GM18502 (cell line): ENCODE data around the gene STK32C.
"Not testable (repeated sequence)": the region's sequence is repeated elsewhere in the genome, so short reads cannot be mapped to it uniquely, and the experiment has no call there.

Experiments
- ATAC-seq: cut with Tn5 transposase; IDR thresholded peaks from one replicate; pipeline ENCODE4 v1.9.1; 2021; ENCODE audit warnings: mild to moderate bottlenecking; ENCODE audit not compliant: unreplicated experiment, poor library complexity

STK32C gene

GRCh38 chr10:132270256-132270655, 37.5 kb downstream of the STK32C start:
- ATAC-seq: no peak

GRCh38 chr10:132269266-132270230, 38.2 kb downstream of the STK32C start:
- ATAC-seq: no peak

GRCh38 chr10:132267916-132268315, 39.8 kb downstream of the STK32C start:
- ATAC-seq: not testable (repeated sequence)

- ATAC-seq: no peak
These were observed 41.1 kb downstream of the STK32C start for GRCh38 chr10:132266594-132267161.

- ATAC-seq: no peak
These were observed 41.8 kb downstream of the STK32C start for GRCh38 chr10:132265890-132266496.

GRCh38 chr10:132264966-132265889, 42.5 kb downstream of the STK32C start:
- no peak for ATAC-seq

GRCh38 chr10:132264306-132264950, 43.3 kb downstream of the STK32C start:
- no peak for ATAC-seq

- no peak for ATAC-seq
These were observed 43.9 kb downstream of the STK32C start for GRCh38 chr10:132263866-132264265.

- ATAC-seq: no peak
These were observed 47.9 kb downstream of the STK32C start for GRCh38 chr10:132259702-132260482.

GRCh38 chr10:132258423-132258822, 49.3 kb downstream of the STK32C start:
- no peak for ATAC-seq

GRCh38 chr10:132257907-132258306, 49.8 kb downstream of the STK32C start:
- ATAC-seq: no peak

GRCh38 chr10:132257271-132257670, 50.5 kb downstream of the STK32C start:
- ATAC-seq: no peak

GRCh38 chr10:132256866-132257265, 50.9 kb downstream of the STK32C start:
- no peak for ATAC-seq

GRCh38 chr10:132255489-132256344, 52.0 kb downstream of the STK32C start:
- no peak for ATAC-seq

- no peak for ATAC-seq
These were observed 52.9 kb downstream of the STK32C start for GRCh38 chr10:132254841-132255240.

- ATAC-seq: no peak
These were observed 54.6 kb downstream of the STK32C start for GRCh38 chr10:132253092-132253687.

GRCh38 chr10:132252412-132252811, 55.3 kb downstream of the STK32C start:
- ATAC-seq: no peak

GRCh38 chr10:132251928-132252327, 55.8 kb downstream of the STK32C start:
- no peak for ATAC-seq
